Suprapubic skin (tissue), 4 donors: ENCODE measurements around the gene TAS2R43. TPM values are rescaled to one million over a fixed set of nuclear protein-coding genes. Genes with fewer than 3 reads are reported as not detected.
"Not testable (repeated sequence)": the region's sequence is repeated elsewhere in the genome, so short reads cannot be mapped to it uniquely, and the experiment has no call there.

Experiments used
- DNase-seq, 2 donors: peaks; one replicate each; pipeline ENCODE4 v3.0.0-alpha.2; 2019; ENCODE audit warnings: low spot score in 2 of 2
- H3K27ac ChIP-seq: fragments of 200-600 bp; sonication (generic); one replicate; pipeline ENCODE4 v1.5.1; 2019
- H3K27me3 ChIP-seq: fragments of 200-600 bp; sonication (generic); one replicate; pipeline ENCODE4 v1.5.1; 2019
- H3K36me3 ChIP-seq: fragments of 200-600 bp; sonication (generic); one replicate; pipeline ENCODE4 v1.5.1; 2019
- H3K4me1 ChIP-seq: fragments of 200-600 bp; sonication (generic); one replicate; pipeline ENCODE4 v1.5.1; 2019
- H3K4me3 ChIP-seq: fragments of 200-600 bp; sonication (generic); one replicate; pipeline ENCODE4 v1.5.1; 2019; ENCODE audit warnings: mild to moderate bottlenecking
- H3K9me3 ChIP-seq: fragments of 200-600 bp; sonication (generic); one replicate; pipeline ENCODE4 v1.5.1; 2019
- EP300 ChIP-seq: sonication (generic); formaldehyde crosslinking; IDR thresholded peaks from one replicate; pipeline ENCODE4 v1.6.1; 2017; ENCODE audit warnings: antibody characterized with exemption
- POLR2A ChIP-seq, 2 donors: fragments of 450-650 bp; IDR thresholded peaks; one replicate each; pipeline ENCODE4 v1.6.1; 2017; ENCODE audit warnings: antibody characterized with exemption in 2 of 2, mild to moderate bottlenecking in 2 of 2, moderate library complexity in 2 of 2
- POLR2AphosphoS5 ChIP-seq, 3 donors: sonication (generic); formaldehyde crosslinking; IDR thresholded peaks; one replicate each; pipeline ENCODE4 v1.6.1; 2017; ENCODE audit warnings: antibody characterized with exemption in 3 of 3
- WGBS: methylation state at CpG from one replicate; pipeline ENCODE4 v1.1.5; 2018; 5-methylcytosine and 5-hydroxymethylcytosine counted together
- total RNA-seq, 4 donors: library from RNA; depleted of rRNA; stranded (reverse); fragments of >200 nt; gene quantifications; one replicate each; pipeline ENCODE4 v1.1.0, GENCODE V29; 2016
- TF ChIP-seq, protein P1 (sequence below), 2 donors: fragments of 200-600 bp in 1 of 2; fragments of 450-650 bp in 1 of 2; sonication (generic) in 1 of 2; IDR thresholded peaks; one replicate each; pipeline ENCODE4 v1.5.1; 2016 to 2019; ENCODE audit warnings: antibody characterized with exemption in 2 of 2, mild to moderate bottlenecking in 1 of 2, moderate library complexity in 1 of 2

TAS2R43 gene
- total RNA-seq, 4 donors from 2014 or later: 0.89 to 4.9 (median 4.7) TPM; not detected in 1

DNA sequence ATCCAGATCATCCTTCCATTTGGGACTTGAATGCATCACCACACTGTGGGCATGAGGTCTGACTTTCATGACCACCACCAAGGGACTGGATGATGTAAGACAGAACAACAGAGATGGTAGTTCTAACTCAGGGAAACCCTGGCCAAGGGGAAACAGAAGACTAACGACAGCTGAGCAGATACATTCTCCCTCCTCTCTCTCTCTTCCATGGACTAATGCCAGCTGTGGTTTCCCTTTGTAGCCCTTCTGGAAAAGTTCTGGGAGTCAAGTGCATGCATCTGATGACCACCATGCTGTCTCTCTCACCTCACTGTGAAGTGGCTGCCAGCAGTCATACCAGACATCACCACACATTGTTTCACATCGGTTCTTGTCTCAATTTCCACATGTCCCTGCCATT is 38.9 kb upstream of the TAS2R43 start:
- H3K4me3 ChIP-seq: no peak overlapping the region

DNA sequence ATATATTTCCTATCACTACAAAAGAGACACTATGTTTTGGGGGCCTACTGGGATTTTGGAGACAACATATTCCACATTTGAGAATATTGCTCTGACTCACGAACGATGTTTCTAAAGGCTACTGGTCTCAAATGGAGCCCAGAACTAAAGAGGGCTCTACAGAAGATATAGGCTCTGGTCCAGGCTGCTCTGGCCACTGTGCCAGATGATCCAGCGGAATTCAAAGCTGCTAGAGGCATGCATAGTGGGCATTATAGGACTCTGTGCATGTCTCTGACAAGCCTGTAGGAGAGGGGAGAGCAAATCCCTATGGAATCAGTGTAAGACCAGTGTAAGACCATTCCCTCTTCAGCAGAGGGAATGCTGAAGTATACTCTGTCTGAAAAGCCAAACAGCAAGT is 38.3 kb upstream of the TAS2R43 start:
- no peaks in the 10 kb centered on the region for H3K4me1 ChIP-seq
- no peak overlapping the region for H3K27ac ChIP-seq
- no peaks in the 10 kb centered on the region for H3K9me3 ChIP-seq
- H3K36me3 ChIP-seq: no peaks in the 10 kb centered on the region
- no peak overlapping the region for H3K4me3 ChIP-seq
- 93% methylated on average over 3 of the region's 3 CpGs for WGBS
- TF ChIP-seq POLR2AphosphoS5 (IDR thresholded peaks at IDR 0.05) (no peak), EP300 (no peak), POLR2A (IDR thresholded peaks at IDR 0.05) (no peak)
- TF ChIP-seq, protein P1, sequence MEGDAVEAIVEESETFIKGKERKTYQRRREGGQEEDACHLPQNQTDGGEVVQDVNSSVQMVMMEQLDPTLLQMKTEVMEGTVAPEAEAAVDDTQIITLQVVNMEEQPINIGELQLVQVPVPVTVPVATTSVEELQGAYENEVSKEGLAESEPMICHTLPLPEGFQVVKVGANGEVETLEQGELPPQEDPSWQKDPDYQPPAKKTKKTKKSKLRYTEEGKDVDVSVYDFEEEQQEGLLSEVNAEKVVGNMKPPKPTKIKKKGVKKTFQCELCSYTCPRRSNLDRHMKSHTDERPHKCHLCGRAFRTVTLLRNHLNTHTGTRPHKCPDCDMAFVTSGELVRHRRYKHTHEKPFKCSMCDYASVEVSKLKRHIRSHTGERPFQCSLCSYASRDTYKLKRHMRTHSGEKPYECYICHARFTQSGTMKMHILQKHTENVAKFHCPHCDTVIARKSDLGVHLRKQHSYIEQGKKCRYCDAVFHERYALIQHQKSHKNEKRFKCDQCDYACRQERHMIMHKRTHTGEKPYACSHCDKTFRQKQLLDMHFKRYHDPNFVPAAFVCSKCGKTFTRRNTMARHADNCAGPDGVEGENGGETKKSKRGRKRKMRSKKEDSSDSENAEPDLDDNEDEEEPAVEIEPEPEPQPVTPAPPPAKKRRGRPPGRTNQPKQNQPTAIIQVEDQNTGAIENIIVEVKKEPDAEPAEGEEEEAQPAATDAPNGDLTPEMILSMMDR (IDR thresholded peaks at IDR 0.05): no peak
- DNase-seq: no peak
- no peaks in the 10 kb centered on the region for H3K27me3 ChIP-seq

More for the DNA sequence above, 38.9 kb upstream of the TAS2R43 start:
- TF ChIP-seq, protein P1 (IDR thresholded peaks at IDR 0.05): no peak
- TF ChIP-seq POLR2A (IDR thresholded peaks at IDR 0.05) (no peak), EP300 (no peak), POLR2AphosphoS5 (IDR thresholded peaks at IDR 0.05) (no peak)
- DNase-seq: no peak
- no peaks in the 10 kb centered on the region for H3K36me3 ChIP-seq
- no peaks in the 10 kb centered on the region for H3K27me3 ChIP-seq
- no peak overlapping the region for H3K27ac ChIP-seq
- H3K9me3 ChIP-seq: no peaks in the 10 kb centered on the region
- 73% methylated on average over 2 of the region's 2 CpGs for WGBS
- no peaks in the 10 kb centered on the region for H3K4me1 ChIP-seq

DNA sequence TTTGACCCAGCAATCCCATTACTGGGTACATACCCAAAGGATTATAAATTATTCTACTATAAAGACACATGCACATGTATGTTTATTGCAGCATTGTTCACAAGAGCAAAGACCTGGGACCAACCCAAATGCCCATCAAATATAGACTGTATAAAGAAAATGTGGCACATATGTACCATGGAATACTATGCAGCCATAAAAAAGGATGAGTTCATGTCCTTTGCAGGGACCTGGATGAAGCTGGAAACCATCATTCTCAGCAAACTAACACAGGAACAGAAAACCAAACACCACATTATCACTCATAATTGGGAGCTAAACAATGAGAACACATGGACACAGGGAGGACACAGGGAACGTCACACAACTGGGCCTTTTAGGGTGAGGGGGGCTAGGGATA is 22.0 kb upstream of the TAS2R43 start:
- not testable (repeated sequence) for H3K9me3 ChIP-seq, H3K27me3 ChIP-seq, H3K4me1 ChIP-seq, DNase-seq, H3K27ac ChIP-seq, H3K4me3 ChIP-seq, H3K36me3 ChIP-seq
- 100% methylated on average over 1 of the region's 1 CpG for WGBS

DNA sequence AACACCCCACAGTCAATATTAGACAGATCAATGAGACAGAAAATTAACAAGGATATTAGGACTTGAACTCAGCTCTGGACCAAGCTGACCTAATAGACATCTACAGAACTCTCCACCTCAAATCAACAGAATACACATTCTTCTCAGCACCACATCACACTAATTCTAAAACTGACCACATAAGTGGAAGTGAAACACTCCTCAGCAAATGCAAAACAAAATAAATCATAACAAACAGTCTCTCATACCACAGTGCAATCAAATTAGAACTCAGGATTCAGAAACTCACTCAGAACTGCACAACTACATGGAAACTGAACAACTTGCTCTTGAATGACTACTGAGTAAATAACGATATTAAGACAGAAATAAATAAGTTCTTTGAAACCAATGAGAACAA is 19.1 kb upstream of the TAS2R43 start:
- H3K27me3 ChIP-seq, H3K27ac ChIP-seq, H3K4me1 ChIP-seq, DNase-seq, H3K9me3 ChIP-seq, H3K4me3 ChIP-seq: not testable (repeated sequence)
- peaks cover 14% of the 10 kb centered on the region for H3K36me3 ChIP-seq
- 93% methylated on average over 1 of the region's 1 CpG for WGBS

DNA sequence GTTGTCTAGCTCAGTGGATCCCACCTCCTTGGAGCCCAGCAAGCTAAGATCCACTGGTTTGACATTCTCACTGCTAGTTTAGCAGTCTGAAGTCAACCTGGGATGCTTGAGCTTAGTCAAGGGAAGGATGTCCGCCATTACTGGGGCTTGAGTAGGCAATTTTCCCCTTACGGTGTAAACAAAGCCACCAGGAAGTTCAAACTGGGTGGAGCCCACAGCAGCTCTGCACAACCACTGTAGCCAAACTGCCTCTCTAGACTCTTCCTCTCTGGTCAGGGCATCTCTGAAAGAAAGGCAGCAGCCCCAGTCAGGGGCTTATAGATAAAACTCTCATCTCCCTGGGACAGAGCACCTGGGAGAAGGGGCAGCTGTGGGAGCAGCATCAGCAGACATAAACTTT is 16.7 kb upstream of the TAS2R43 start:
- Histone ChIP-seq H3K4me1 (no peaks in the 10 kb centered on the region), H3K4me3 (no peak overlapping the region), H3K27ac (no peak overlapping the region), H3K9me3 (no peaks in the 10 kb centered on the region), H3K27me3 (no peaks in the 10 kb centered on the region), H3K36me3 (peaks cover 14% of the 10 kb centered on the region)
- TF ChIP-seq POLR2A (IDR thresholded peaks at IDR 0.05): no peak
- DNase-seq: no peak
- WGBS: 88% methylated on average over 2 of the region's 2 CpGs

DNA sequence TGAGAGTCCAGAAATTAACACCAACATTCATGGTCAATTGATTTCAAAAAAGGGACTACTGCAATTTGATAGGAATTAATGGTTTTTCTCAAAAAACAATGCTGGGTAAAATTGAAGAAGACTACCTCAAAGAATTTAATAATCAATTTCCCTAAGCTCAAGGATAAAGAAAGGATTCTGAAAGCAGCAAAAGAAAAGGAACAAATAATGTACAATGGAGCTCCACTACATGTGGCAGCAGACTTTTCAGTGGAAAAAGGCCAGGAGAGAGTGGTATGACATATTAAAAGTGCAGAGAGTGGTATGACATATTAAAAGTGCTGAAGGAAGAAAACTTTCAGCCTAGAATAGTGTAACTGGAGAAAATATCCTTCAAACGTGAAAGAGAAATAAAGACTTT is 15.6 kb upstream of the TAS2R43 start:
- Histone ChIP-seq H3K27me3 (no peaks in the 10 kb centered on the region), H3K9me3 (no peaks in the 10 kb centered on the region), H3K4me3 (no peak overlapping the region), H3K4me1 (no peaks in the 10 kb centered on the region), H3K36me3 (peaks cover 14% of the 10 kb centered on the region), H3K27ac (no peak overlapping the region)
- WGBS: 93% methylated on average over 1 of the region's 1 CpG
- TF ChIP-seq POLR2A (IDR thresholded peaks at IDR 0.05) (no peak), POLR2AphosphoS5 (IDR thresholded peaks at IDR 0.05) (no peak), EP300 (no peak)
- TF ChIP-seq, protein P1 (IDR thresholded peaks at IDR 0.05): no peak
- no peak for DNase-seq

DNA sequence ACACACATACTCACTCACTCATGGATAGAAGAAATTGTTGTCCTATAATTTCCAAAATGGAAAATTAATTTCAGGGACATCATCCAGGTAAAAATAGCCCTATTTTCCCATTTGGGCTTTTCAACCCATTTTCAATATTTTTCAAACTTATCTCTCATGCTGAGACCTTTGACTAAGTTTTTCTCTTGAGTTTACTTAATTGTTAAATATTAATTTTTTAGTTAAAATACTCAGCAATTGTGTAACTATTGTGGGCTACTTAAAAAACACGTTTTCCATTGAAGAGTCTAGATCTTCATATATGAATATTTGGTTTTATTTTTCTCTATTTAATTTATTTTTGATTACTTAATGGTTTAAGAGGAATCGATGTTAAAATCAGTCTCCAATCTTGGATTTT is 14.2 kb upstream of the TAS2R43 start:
- TF ChIP-seq EP300 (no peak), POLR2AphosphoS5 (IDR thresholded peaks at IDR 0.05) (no peak), POLR2A (IDR thresholded peaks at IDR 0.05) (no peak)
- TF ChIP-seq, protein P1 (IDR thresholded peaks at IDR 0.05): no peak
- Histone ChIP-seq H3K9me3 (no peaks in the 10 kb centered on the region), H3K27me3 (no peaks in the 10 kb centered on the region), H3K4me3 (no peak overlapping the region), H3K4me1 (no peaks in the 10 kb centered on the region), H3K36me3 (peaks cover 14% of the 10 kb centered on the region), H3K27ac (no peak overlapping the region)
- 98% methylated on average over 2 of the region's 2 CpGs for WGBS
- DNase-seq: no peak
